K562 (cell line): ENCODE results near the gene USP38. TPM values are rescaled to one million over a fixed set of nuclear protein-coding genes. Genes with fewer than 3 reads are reported as not detected.

Experiments used
- ATAC-seq: fragments of 200-7000 bp; cut with Tn5 transposase; 3 replicates; pipeline ENCODE4 v1.9.1; 2020; ENCODE audit warnings: moderate library complexity
- BruUV-seq: library from RNA; stranded (reverse); fragments of 400-500 nt; replicated peaks from 2 replicates; lab custom pipeline; 2021; lab: Mats Ljungman, UMichigan
- CTCF ChIA-PET: fragments of 300-600 bp; formaldehyde crosslinking; extraction: SDS; loops from one replicate; lab custom pipeline; 2021; ENCODE audit warnings: low intra/inter-chr PET ratio; lab: Yijun Ruan, JAX
- POLR2A ChIA-PET: fragments of 300-600, 350-650 bp; sonication (Branson Sonifier 250); formaldehyde crosslinking; extraction: SDS; loops from one replicate; lab custom pipeline; 2021; ENCODE audit warnings: antibody characterized with exemption, inconsistent platforms; lab: Yijun Ruan, JAX
- DNase-seq, 4 experiments: peaks; one replicate each; pipeline versions ENCODE4 v3.0.0 to v3.0.0-alpha.2; 2011 to 2018; ENCODE audit warnings: low spot score in 3 of 4, mixed read lengths in 3 of 4; ENCODE audit errors: extremely low read depth in 1 of 4
- FAIRE-seq: peaks from 2 replicates; lab custom pipeline; 2011; peaks lifted over from hg19 to GRCh38; lab: Jason Lieb, UNC
- H2AFZ ChIP-seq: 2 replicates; pipeline ENCODE4 v1.6.0; 2011; ENCODE audit warnings: low read depth, low read length, control low read depth, inconsistent platforms
- H3K27ac ChIP-seq: fragments of 200-600 bp; 3 replicates; pipeline ENCODE4 v1.8.0; 2011; ENCODE audit warnings: low read depth, mild to moderate bottlenecking, control low read depth, inconsistent platforms, low read length, moderate library complexity, mixed read lengths; ENCODE audit errors: extremely low read depth
- H3K27me3 ChIP-seq, 2 experiments: fragments of 300-600 bp in 1 of 2; 2 replicates in 1 of 2; 3 replicates in 1 of 2; pipeline versions ENCODE4 v1.6.0 to v1.8.0; 2011; ENCODE audit warnings: inconsistent platforms in 2 of 2, low read length in 2 of 2, mild to moderate bottlenecking in 1 of 2, mixed read lengths in 1 of 2, moderate library complexity in 1 of 2; ENCODE audit not compliant: control insufficient read depth in 2 of 2, insufficient read depth in 2 of 2
- H3K36me3 ChIP-seq: fragments of 300-600 bp; 3 replicates; pipeline ENCODE4 v1.8.0; 2011; ENCODE audit warnings: mild to moderate bottlenecking, low read length, inconsistent platforms; ENCODE audit not compliant: control insufficient read depth, insufficient read depth
- H3K4me1 ChIP-seq, 2 experiments: fragments of 200-600 bp in 1 of 2; replicated peaks in 1 of 2; 2 replicates in 1 of 2; 3 replicates in 1 of 2; pipeline versions ENCODE4 v1.5.1 to v1.8.0; 2011; ENCODE audit warnings: inconsistent platforms in 2 of 2, low read length in 2 of 2, mild to moderate bottlenecking in 1 of 2, mixed read lengths in 1 of 2, moderate library complexity in 1 of 2; ENCODE audit not compliant: control insufficient read depth in 2 of 2, insufficient read depth in 2 of 2
- H3K4me2 ChIP-seq: 2 replicates; pipeline ENCODE4 v1.6.1; 2011; ENCODE audit warnings: low read length, control low read depth, inconsistent platforms, mixed read lengths; ENCODE audit not compliant: insufficient read depth
- H3K4me3 ChIP-seq: fragments of 200-600 bp; sonication (generic), shearing (Covaris generic); 2 replicates; pipeline ENCODE4 v1.5.1; 2016; ENCODE audit warnings: control low read depth, inconsistent platforms
- H3K79me2 ChIP-seq: fragments of 200-600 bp; 3 replicates; pipeline ENCODE4 v1.8.0; 2011; ENCODE audit warnings: low read length, inconsistent platforms; ENCODE audit not compliant: control insufficient read depth, insufficient read depth
- H3K9ac ChIP-seq, 2 experiments: 2 replicates each; pipeline versions ENCODE4 v1.6.0 to v1.6.1; 2011; ENCODE audit warnings: low read depth in 2 of 2, low read length in 2 of 2, control low read depth in 1 of 2, inconsistent platforms in 1 of 2, mild to moderate bottlenecking in 1 of 2, mixed read lengths in 1 of 2; ENCODE audit not compliant: insufficient read depth in 1 of 2
- H3K9me1 ChIP-seq: one replicate; pipeline ENCODE4 v1.6.0; 2011; ENCODE audit warnings: inconsistent platforms, mild to moderate bottlenecking, low read length, moderate library complexity; ENCODE audit not compliant: control insufficient read depth, insufficient read depth
- H3K9me3 ChIP-seq: replicated peaks from 2 replicates; pipeline ENCODE4 v1.5.1; 2011; ENCODE audit warnings: low read depth, low read length, inconsistent platforms; ENCODE audit not compliant: control insufficient read depth, insufficient read depth
- H4K20me1 ChIP-seq: replicated peaks from 2 replicates; pipeline ENCODE4 v1.6.1; 2011; ENCODE audit warnings: low read length, inconsistent platforms, mixed read lengths; ENCODE audit not compliant: control insufficient read depth, insufficient read depth
- ATF7 ChIP-seq: fragments of 450-650 bp; IDR thresholded peaks from 2 replicates; pipeline ENCODE4 v1.7.1; 2014; ENCODE audit warnings: mild to moderate bottlenecking, moderate library complexity
- CCAR2 ChIP-seq: fragments of 200-400 bp; formaldehyde crosslinking; IDR thresholded peaks from 2 replicates; pipeline ENCODE4 v1.6.1; 2017; ENCODE audit warnings: mild to moderate bottlenecking, low read depth, low read length
- MCM2 ChIP-seq: fragments of 450-650 bp; IDR thresholded peaks from 2 replicates; pipeline ENCODE4 v1.6.1; 2017; ENCODE audit warnings: low read depth, mild to moderate bottlenecking
- MTA1 ChIP-seq: fragments of 450-650 bp; IDR thresholded peaks from 2 replicates; pipeline ENCODE4 v1.6.1; 2017; ENCODE audit warnings: borderline replicate concordance
- NFE2 ChIP-seq: IDR thresholded peaks from 2 replicates; pipeline ENCODE4 v1.6.1; 2014; ENCODE audit warnings: antibody characterized with exemption, low read depth
- NFE2L1 ChIP-seq: fragments of 450-650 bp; IDR thresholded peaks from 2 replicates; pipeline ENCODE4 v1.6.1; 2016; ENCODE audit warnings: missing genetic modification characterization, low read depth, mild to moderate bottlenecking, missing compliant biosample characterization, moderate library complexity, borderline replicate concordance
- POLR3G ChIP-seq: IDR thresholded peaks from 2 replicates; pipeline ENCODE4 v1.6.1; 2011; ENCODE audit not compliant: insufficient read length, insufficient replicate concordance; ENCODE audit errors: extremely low read depth
- ZNF354B ChIP-seq: fragments of 250-450 bp; sonication (Bioruptor Pico); IDR thresholded peaks from 2 replicates; pipeline ENCODE4 v1.4.0; 2020
- ZNF592 ChIP-seq: fragments of 450-650 bp; IDR thresholded peaks from 2 replicates; pipeline ENCODE4 v1.6.1; 2017; ENCODE audit warnings: antibody characterized with exemption, mild to moderate bottlenecking
- ZNF668 ChIP-seq: fragments of 250-450 bp; sonication (Bioruptor Pico); IDR thresholded peaks from 2 replicates; pipeline ENCODE4 v1.8.0; 2022; ENCODE audit warnings: mild to moderate bottlenecking, inconsistent platforms
- ZNF79 ChIP-seq: fragments of 250-450 bp; sonication (Bioruptor Pico); IDR thresholded peaks from 2 replicates; pipeline ENCODE4 v1.4.0; 2020; ENCODE audit warnings: low read depth, mild to moderate bottlenecking, moderate library complexity
- WGBS: fragments of 100-300 bp; shearing (Covaris generic); methylation state at CpG from one replicate; pipeline ENCODE4 v1.1.6; 2016; ENCODE audit warnings: low coverage, mixed read lengths; ENCODE audit not compliant: insufficient coverage; ENCODE audit errors: missing lambda C conversion rate; 5-methylcytosine and 5-hydroxymethylcytosine counted together
- in situ Hi-C: fragments of 300-500 bp; cut with MboI; formaldehyde crosslinking; loops from 4 replicates; pipeline ENCODE4 v1.15.0; 2018; ENCODE audit warnings: inconsistent platforms, mixed read lengths
- intact Hi-C: fragments of 100-400 bp; cut with micrococcal nuclease; formaldehyde crosslinking; loops from 2 replicates; pipeline ENCODE4 v1.14.2; 2022
- polyA plus RNA-seq, 8 experiments: library from polyadenylated mRNA; depleted of rRNA in 4 of 8; stranded (reverse) in 5 of 8; unstranded in 3 of 8; fragments of >200 nt; fragmentation: Nextera tagmentation in 2 of 8; fragmentation: Illumina TruSeq in 1 of 8; extraction: Ambion mirVana in 2 of 8; extraction: Trizol in 1 of 8; gene quantifications; 2 replicates each; pipeline versions ENCODE4 v1.2.1 to v1.2.3, GENCODE V29; 2011 to 2014; ENCODE audit warnings: inconsistent platforms in 1 of 8, missing spikeins in 1 of 8
- total RNA-seq, 7 experiments: library from RNA; depleted of rRNA in 6 of 7; stranded (reverse); fragments of >200 nt in 6 of 7; fragmentation: Illumina TruSeq in 2 of 7; extraction: Trizol in 2 of 7; gene quantifications; 2 replicates each; pipeline versions ENCODE4 v1.2.1 to v1.2.3, GENCODE V29; 2011 to 2021; ENCODE audit warnings: low replicate concordance in 1 of 7

The USP38 gene
- total and polyA plus RNA-seq, 9 of the 15 experiments (the other 6 are each of a cell fraction or from before 2014, with no cell fraction given): 4.2 to 20.6 (median 11.2) TPM

GRCh38 chr4:143241892-143242291, 57.2 kb downstream of the USP38 start:
- peak in 3 of 4 experiments; percentile 22 to 67 (median 31) for DNase-seq
- TF ChIP-seq ATF7 (no peak), ZNF79 (no peak), NFE2 (peak; percentile 89), CCAR2 (no peak), NFE2L1 (tag) (peak; percentile 83), ZNF354B (CRISPR knock-in tag) (no peak), ZNF592 (peak; percentile 57), ZNF668 (CRISPR knock-in tag) (no peak), MCM2 (no peak), MTA1 (no peak), POLR3G (no peak)

More at GRCh38 chr4:143241892-143242291, 57.2 kb downstream of the USP38 start:
- in situ Hi-C loops: no loop called here
- CTCF ChIA-PET: no interaction called here
- Histone ChIP-seq H3K9ac (no peak overlapping the region), H3K79me2 (no peaks in the 10 kb centered on the region), H3K4me1 (peaks cover 0 to 11% of the 10 kb centered on the region in 2 experiments; a peak in 2 of 5 replicates), H3K36me3 (no peaks in the 10 kb centered on the region), H2AFZ (peak overlapping the region; percentile 73), H3K27me3 (no peaks in the 10 kb centered on the region), H3K9me3 (no peaks in the 10 kb centered on the region; the same call in 1 of the 2 replicates), H4K20me1 (no peaks in the 10 kb centered on the region), H3K27ac (no peak overlapping the region; the same call in 2 of the 3 replicates), H3K4me3 (no peak overlapping the region), H3K4me2 (no peak overlapping the region), H3K9me1 (no peaks in the 10 kb centered on the region)
- BruUV-seq: no TSS peak
- intact Hi-C loops: no loop called here
- FAIRE-seq (peak; percentile 61), ATAC-seq (peak; percentile 83)
- whole genome bisulfite sequencing: 19% methylated on average over 1 of the region's 1 CpG
- POLR2A ChIA-PET: interaction anchor here (1.2 kb wide), 1 partner anchor 95 kb away, joined by 3 read pairs; the partner anchor contains the start of gene GAB1
